K562 (cell line): ENCODE data around the gene RNASE2. TPM values are rescaled to one million over a fixed set of nuclear protein-coding genes. Genes with fewer than 3 reads are reported as not detected.

Experiments used
- ATAC-seq: fragments of 200-7000 bp; cut with Tn5 transposase; 3 replicates; pipeline ENCODE4 v1.9.1; 2020; ENCODE audit warnings: moderate library complexity
- BruUV-seq: library from RNA; stranded (reverse); fragments of 400-500 nt; replicated peaks from 2 replicates; lab custom pipeline; 2021; lab: Mats Ljungman, UMichigan
- CTCF ChIA-PET: fragments of 300-600 bp; formaldehyde crosslinking; extraction: SDS; loops from one replicate; lab custom pipeline; 2021; ENCODE audit warnings: low intra/inter-chr PET ratio; lab: Yijun Ruan, JAX
- POLR2A ChIA-PET: fragments of 300-600, 350-650 bp; sonication (Branson Sonifier 250); formaldehyde crosslinking; extraction: SDS; loops from one replicate; lab custom pipeline; 2021; ENCODE audit warnings: antibody characterized with exemption, inconsistent platforms; lab: Yijun Ruan, JAX
- DNase-seq, 4 experiments: peaks; one replicate each; pipeline versions ENCODE4 v3.0.0 to v3.0.0-alpha.2; 2011 to 2018; ENCODE audit warnings: low spot score in 3 of 4, mixed read lengths in 3 of 4; ENCODE audit errors: extremely low read depth in 1 of 4
- FAIRE-seq: peaks from 2 replicates; lab custom pipeline; 2011; peaks lifted over from hg19 to GRCh38; lab: Jason Lieb, UNC
- H2AFZ ChIP-seq: 2 replicates; pipeline ENCODE4 v1.6.0; 2011; ENCODE audit warnings: low read depth, low read length, control low read depth, inconsistent platforms
- H3K27ac ChIP-seq: fragments of 200-600 bp; 3 replicates; pipeline ENCODE4 v1.8.0; 2011; ENCODE audit warnings: low read depth, mild to moderate bottlenecking, control low read depth, inconsistent platforms, low read length, moderate library complexity, mixed read lengths; ENCODE audit errors: extremely low read depth
- H3K27me3 ChIP-seq, 2 experiments: fragments of 300-600 bp in 1 of 2; 2 replicates in 1 of 2; 3 replicates in 1 of 2; pipeline versions ENCODE4 v1.6.0 to v1.8.0; 2011; ENCODE audit warnings: inconsistent platforms in 2 of 2, low read length in 2 of 2, mild to moderate bottlenecking in 1 of 2, mixed read lengths in 1 of 2, moderate library complexity in 1 of 2; ENCODE audit not compliant: control insufficient read depth in 2 of 2, insufficient read depth in 2 of 2
- H3K36me3 ChIP-seq: fragments of 300-600 bp; 3 replicates; pipeline ENCODE4 v1.8.0; 2011; ENCODE audit warnings: mild to moderate bottlenecking, low read length, inconsistent platforms; ENCODE audit not compliant: control insufficient read depth, insufficient read depth
- H3K4me1 ChIP-seq, 2 experiments: fragments of 200-600 bp in 1 of 2; replicated peaks in 1 of 2; 2 replicates in 1 of 2; 3 replicates in 1 of 2; pipeline versions ENCODE4 v1.5.1 to v1.8.0; 2011; ENCODE audit warnings: inconsistent platforms in 2 of 2, low read length in 2 of 2, mild to moderate bottlenecking in 1 of 2, mixed read lengths in 1 of 2, moderate library complexity in 1 of 2; ENCODE audit not compliant: control insufficient read depth in 2 of 2, insufficient read depth in 2 of 2
- H3K4me2 ChIP-seq: 2 replicates; pipeline ENCODE4 v1.6.1; 2011; ENCODE audit warnings: low read length, control low read depth, inconsistent platforms, mixed read lengths; ENCODE audit not compliant: insufficient read depth
- H3K4me3 ChIP-seq: fragments of 200-600 bp; sonication (generic), shearing (Covaris generic); 2 replicates; pipeline ENCODE4 v1.5.1; 2016; ENCODE audit warnings: control low read depth, inconsistent platforms
- H3K79me2 ChIP-seq: fragments of 200-600 bp; 3 replicates; pipeline ENCODE4 v1.8.0; 2011; ENCODE audit warnings: low read length, inconsistent platforms; ENCODE audit not compliant: control insufficient read depth, insufficient read depth
- H3K9ac ChIP-seq, 2 experiments: 2 replicates each; pipeline versions ENCODE4 v1.6.0 to v1.6.1; 2011; ENCODE audit warnings: low read depth in 2 of 2, low read length in 2 of 2, control low read depth in 1 of 2, inconsistent platforms in 1 of 2, mild to moderate bottlenecking in 1 of 2, mixed read lengths in 1 of 2; ENCODE audit not compliant: insufficient read depth in 1 of 2
- H3K9me1 ChIP-seq: one replicate; pipeline ENCODE4 v1.6.0; 2011; ENCODE audit warnings: inconsistent platforms, mild to moderate bottlenecking, low read length, moderate library complexity; ENCODE audit not compliant: control insufficient read depth, insufficient read depth
- H3K9me3 ChIP-seq: replicated peaks from 2 replicates; pipeline ENCODE4 v1.5.1; 2011; ENCODE audit warnings: low read depth, low read length, inconsistent platforms; ENCODE audit not compliant: control insufficient read depth, insufficient read depth
- H4K20me1 ChIP-seq: replicated peaks from 2 replicates; pipeline ENCODE4 v1.6.1; 2011; ENCODE audit warnings: low read length, inconsistent platforms, mixed read lengths; ENCODE audit not compliant: control insufficient read depth, insufficient read depth
- CHAMP1 ChIP-seq: fragments of 450-650 bp; IDR thresholded peaks from 2 replicates; pipeline ENCODE4 v1.6.1; 2016; ENCODE audit warnings: mild to moderate bottlenecking
- ELF1 ChIP-seq: fragments of 200-800 bp; sonication (Bioruptor generic); IDR thresholded peaks from 2 replicates; pipeline ENCODE4 v1.6.1; 2016; ENCODE audit warnings: missing genetic modification characterization, missing compliant biosample characterization
- ETV5 ChIP-seq: sonication (generic); formaldehyde crosslinking; IDR thresholded peaks from 2 replicates; pipeline ENCODE4 v1.4.0; 2020; ENCODE audit warnings: low read depth, mild to moderate bottlenecking, missing genetic modification reagents
- JUND ChIP-seq, 2 experiments: IDR thresholded peaks; 2 replicates in 1 of 2; 3 replicates in 1 of 2; pipeline ENCODE4 v1.6.1; 2011; ENCODE audit warnings: borderline replicate concordance in 2 of 2, low read depth in 2 of 2, low read length in 2 of 2, improper control_type of control experiment in 1 of 2, missing biosample characterization in 1 of 2, missing genetic modification characterization in 1 of 2, missing genetic modification reagents in 1 of 2
- PKNOX1 ChIP-seq: fragments of 450-650 bp; IDR thresholded peaks from 2 replicates; pipeline ENCODE4 v1.6.1; 2016
- POLR2B ChIP-seq: fragments of 450-650 bp; IDR thresholded peaks from 2 replicates; pipeline ENCODE4 v1.6.1; 2018; ENCODE audit warnings: low read depth; ENCODE audit not compliant: partially characterized antibody
- RB1 ChIP-seq: fragments of 450-650 bp; IDR thresholded peaks from 2 replicates; pipeline ENCODE4 v1.6.1; 2017; ENCODE audit warnings: low read depth, mild to moderate bottlenecking
- RREB1 ChIP-seq: fragments of 250-450 bp; sonication (Bioruptor Pico); IDR thresholded peaks from 2 replicates; pipeline ENCODE4 v1.4.0; 2020
- SUPT5H ChIP-seq: fragments of 450-650 bp; IDR thresholded peaks from 2 replicates; pipeline ENCODE4 v1.6.1; 2016
- WGBS: fragments of 100-300 bp; shearing (Covaris generic); methylation state at CpG from one replicate; pipeline ENCODE4 v1.1.6; 2016; ENCODE audit warnings: low coverage, mixed read lengths; ENCODE audit not compliant: insufficient coverage; ENCODE audit errors: missing lambda C conversion rate; 5-methylcytosine and 5-hydroxymethylcytosine counted together
- in situ Hi-C: fragments of 300-500 bp; cut with MboI; formaldehyde crosslinking; loops from 4 replicates; pipeline ENCODE4 v1.15.0; 2018; ENCODE audit warnings: inconsistent platforms, mixed read lengths
- intact Hi-C: fragments of 100-400 bp; cut with micrococcal nuclease; formaldehyde crosslinking; loops from 2 replicates; pipeline ENCODE4 v1.14.2; 2022
- polyA plus RNA-seq, 8 experiments: library from polyadenylated mRNA; depleted of rRNA in 4 of 8; stranded (reverse) in 5 of 8; unstranded in 3 of 8; fragments of >200 nt; fragmentation: Nextera tagmentation in 2 of 8; fragmentation: Illumina TruSeq in 1 of 8; extraction: Ambion mirVana in 2 of 8; extraction: Trizol in 1 of 8; gene quantifications; 2 replicates each; pipeline versions ENCODE4 v1.2.1 to v1.2.3, GENCODE V29; 2011 to 2014; ENCODE audit warnings: inconsistent platforms in 1 of 8, missing spikeins in 1 of 8
- total RNA-seq, 7 experiments: library from RNA; depleted of rRNA in 6 of 7; stranded (reverse); fragments of >200 nt in 6 of 7; fragmentation: Illumina TruSeq in 2 of 7; extraction: Trizol in 2 of 7; gene quantifications; 2 replicates each; pipeline versions ENCODE4 v1.2.1 to v1.2.3, GENCODE V29; 2011 to 2021; ENCODE audit warnings: low replicate concordance in 1 of 7

Gene RNASE2
- total and polyA plus RNA-seq, 9 of the 15 experiments (the other 6 are each of a cell fraction or from before 2014, with no cell fraction given), result not detected

GRCh38 chr14:20989787-20990600, 34.7 kb downstream of the RNASE2 start, which contains the start of gene METTL17:
TSS of gene METTL17 (plus strand) at chr14:20989980. CDS start at chr14:20990003, 23 bp downstream.
- FAIRE-seq, result peak; percentile 94
- H3K9ac ChIP-seq, result peak within 1 kb of the TSS; percentile 70 to 94
- intact Hi-C loops (no loop called here), in situ Hi-C loops (no loop called here)
- CTCF ChIA-PET, result no interaction called here
- peak; percentile 96 for ATAC-seq
- WGBS, result under 1% methylated on average over 31 of the region's 42 CpGs
- H2AFZ ChIP-seq, result peak within 1 kb of the TSS; percentile 91
- H3K4me3 ChIP-seq, result peak within 1 kb of the TSS; percentile 74
- TSS peak; percentile 66 for BruUV-seq
- H3K79me2 ChIP-seq, result peaks cover 23% of the 10 kb centered on the region
- peaks cover 7 to 10% of the 10 kb centered on the region in 2 experiments; a peak in 3 of 5 replicates for H3K4me1 ChIP-seq
- H3K36me3 ChIP-seq, result peaks cover 33% of the 10 kb centered on the region
- peak within 1 kb of the TSS; percentile 79 for H3K27ac ChIP-seq
- POLR2A ChIA-PET, result no interaction called here
- no peaks in the 10 kb centered on the region for H3K9me1 ChIP-seq
- DNase-seq, result peak; percentile 40 to 93 (median 64)
- H3K4me2 ChIP-seq, result peak within 1 kb of the TSS; percentile 92
- no peaks in the 10 kb centered on the region for H4K20me1 ChIP-seq
- no peaks in the 10 kb centered on the region for H3K27me3 ChIP-seq
- H3K9me3 ChIP-seq, result no peaks in the 10 kb centered on the region
- TF ChIP-seq POLR2B, result peak; percentile 56
- peak; percentile 68; the same call in 1 of the 2 replicates for TF ChIP-seq RB1
- TF ChIP-seq RREB1 (CRISPR knock-in tag), result 0 out of 2 replicates have a peak, but pooled peaks have one; percentile 11
- TF ChIP-seq JUND (IDR thresholded peaks at IDR 0.05; ENCODE audit: borderline replicate concordance, low read depth, low read length), result peak; percentile 14; the same call in 1 of the 2 replicates
- no peak for TF ChIP-seq JUND (tag; IDR thresholded peaks at IDR 0.05; ENCODE audit: borderline replicate concordance, low read depth, low read length)
- peak; percentile 44; the same call in 1 of the 2 replicates for TF ChIP-seq ETV5 (CRISPR knock-in tag)
- peak; percentile 54 for TF ChIP-seq PKNOX1
- no peak for TF ChIP-seq CHAMP1
- peak; percentile 74; the same call in 1 of the 2 replicates for TF ChIP-seq SUPT5H
- 0 out of 2 replicates have a peak, but pooled peaks have one; percentile 9 for TF ChIP-seq ELF1
